ENCODE measurements around the gene ZKSCAN8. TPM values are rescaled to one million over a fixed set of nuclear protein-coding genes. Genes with fewer than 3 reads are reported as not detected.

ZKSCAN8 gene
- total RNA-seq, 3 donors from 2014 or later (not counting 1 experiment from before 2014, with no cell fraction given): 38.0 to 42.5 (median 39.2) TPM

GRCh38 chr6:28200020-28200419 is 58.3 kb downstream of the ZKSCAN8 start:
- Mint-ChIP-seq H3K27me3 (ENCODE audit: low read depth in 2 of 2) (peaks cover 37 to 84% of the 10 kb centered on the region in 2 donors), H3K4me1 (no peaks in the 10 kb centered on the region), H3K9me3 (peaks cover 7 to 12% of the 10 kb centered on the region in 2 donors), H3K4me3 (no peak overlapping the region), H3K36me3 (peaks cover 20% of the 10 kb centered on the region), H3K27ac (no peak overlapping the region)
- TF ChIP-seq CTCF (IDR thresholded peaks at IDR 0.05): no peak
- H3K36me3 ChIP-seq (ENCODE audit: control insufficient read depth, insufficient read depth, low read length): no peaks in the 10 kb centered on the region
- peaks cover 19% of the 10 kb centered on the region for H3K27me3 ChIP-seq (ENCODE audit: control insufficient read depth, insufficient read depth, low read length)
- peaks cover 13% of the 10 kb centered on the region for H3K9me3 ChIP-seq (ENCODE audit: control insufficient read depth, insufficient read depth, low read length)
- WGBS (ENCODE audit: insufficient coverage): 89% methylated on average over 1 of the region's 1 CpG
- ATAC-seq (no peak), DNase-seq (no peak)
- H3K4me3 ChIP-seq (ENCODE audit: low read length): no peak overlapping the region
- intact Hi-C loops (cut with micrococcal nuclease): no loop called here
- H3K4me1 ChIP-seq (ENCODE audit: control insufficient read depth, insufficient read depth, low read length): no peaks in the 10 kb centered on the region
- H3K27ac ChIP-seq (ENCODE audit: low read length): no peak overlapping the region

- TF ChIP-seq CTCF (IDR thresholded peaks at IDR 0.05): no peak
- DNase-seq (no peak), ATAC-seq (no peak)
- Histone ChIP-seq H3K9me3 (ENCODE audit: control insufficient read depth, insufficient read depth, low read length) (peaks cover 14% of the 10 kb centered on the region), H3K4me3 (ENCODE audit: low read length) (no peak overlapping the region), H3K4me1 (ENCODE audit: control insufficient read depth, insufficient read depth, low read length) (peaks cover 12% of the 10 kb centered on the region), H3K27me3 (ENCODE audit: control insufficient read depth, insufficient read depth, low read length) (peaks cover 45% of the 10 kb centered on the region), H3K36me3 (ENCODE audit: control insufficient read depth, insufficient read depth, low read length) (no peaks in the 10 kb centered on the region), H3K27ac (ENCODE audit: low read length) (no peak overlapping the region)
- peaks cover 48 to 84% of the 10 kb centered on the region in 2 donors for H3K27me3 Mint-ChIP-seq (ENCODE audit: low read depth in 2 of 2)
- peaks cover 7 to 8% of the 10 kb centered on the region in 2 donors for H3K9me3 Mint-ChIP-seq
- intact Hi-C loops (cut with micrococcal nuclease): no loop called here
- no peak overlapping the region for H3K27ac Mint-ChIP-seq
- H3K4me1 Mint-ChIP-seq: peaks cover 10 to 11% of the 10 kb centered on the region in 2 donors
- WGBS (ENCODE audit: insufficient coverage): 70% methylated on average over 3 of the region's 4 CpGs
- no peak overlapping the region for H3K4me3 Mint-ChIP-seq
- peaks cover 9% of the 10 kb centered on the region for H3K36me3 Mint-ChIP-seq
Measured at GRCh38 chr6:28203201-28203600, 61.5 kb downstream of the ZKSCAN8 start.

- Histone ChIP-seq H3K4me3 (ENCODE audit: low read length) (no peak overlapping the region), H3K9me3 (ENCODE audit: control insufficient read depth, insufficient read depth, low read length) (peaks cover 10% of the 10 kb centered on the region), H3K36me3 (ENCODE audit: control insufficient read depth, insufficient read depth, low read length) (no peaks in the 10 kb centered on the region), H3K27ac (ENCODE audit: low read length) (no peak overlapping the region), H3K27me3 (ENCODE audit: control insufficient read depth, insufficient read depth, low read length) (peaks cover 57% of the 10 kb centered on the region), H3K4me1 (ENCODE audit: control insufficient read depth, insufficient read depth, low read length) (peaks cover 13% of the 10 kb centered on the region)
- H3K27ac Mint-ChIP-seq: no peak overlapping the region
- WGBS (ENCODE audit: insufficient coverage): 50% methylated on average over 1 of the region's 1 CpG
- no peak for TF ChIP-seq CTCF (IDR thresholded peaks at IDR 0.05)
- peaks cover 0 to 6% of the 10 kb centered on the region in 2 donors for H3K9me3 Mint-ChIP-seq
- DNase-seq (no peak), ATAC-seq (no peak)
- H3K4me1 Mint-ChIP-seq: peaks cover 12 to 13% of the 10 kb centered on the region in 2 donors
- H3K4me3 Mint-ChIP-seq: no peak overlapping the region
- H3K36me3 Mint-ChIP-seq: no peaks in the 10 kb centered on the region
- intact Hi-C loops (cut with micrococcal nuclease): no loop called here
- peaks cover 58 to 80% of the 10 kb centered on the region in 2 donors for H3K27me3 Mint-ChIP-seq (ENCODE audit: low read depth in 2 of 2)
Measured at GRCh38 chr6:28205879-28206278, 64.2 kb downstream of the ZKSCAN8 start.

GRCh38 chr6:28206527-28206926 is 64.8 kb downstream of the ZKSCAN8 start:
- Mint-ChIP-seq H3K27me3 (ENCODE audit: low read depth in 2 of 2) (peaks cover 54 to 81% of the 10 kb centered on the region in 2 donors), H3K4me1 (peaks cover 12 to 13% of the 10 kb centered on the region in 2 donors), H3K4me3 (no peak overlapping the region), H3K9me3 (peaks cover 0 to 6% of the 10 kb centered on the region in 2 donors), H3K27ac (no peak overlapping the region), H3K36me3 (no peaks in the 10 kb centered on the region)
- DNase-seq: no peak
- intact Hi-C loops (cut with micrococcal nuclease): no loop called here
- Histone ChIP-seq H3K4me3 (ENCODE audit: low read length) (no peak overlapping the region), H3K36me3 (ENCODE audit: control insufficient read depth, insufficient read depth, low read length) (no peaks in the 10 kb centered on the region), H3K27me3 (ENCODE audit: control insufficient read depth, insufficient read depth, low read length) (peaks cover 64% of the 10 kb centered on the region), H3K9me3 (ENCODE audit: control insufficient read depth, insufficient read depth, low read length) (peaks cover 10% of the 10 kb centered on the region), H3K4me1 (ENCODE audit: control insufficient read depth, insufficient read depth, low read length) (peaks cover 13% of the 10 kb centered on the region), H3K27ac (ENCODE audit: low read length) (no peak overlapping the region)
- 44% methylated on average over 3 of the region's 3 CpGs for WGBS (ENCODE audit: insufficient coverage)
- no peak for TF ChIP-seq CTCF (IDR thresholded peaks at IDR 0.05)
- no peak for ATAC-seq
